A673 (cell line): Measurements from ENCODE around the gene EAPP.

Experiments used
- EZH2 ChIP-seq: fragments of 200-600 bp; sonication (generic); IDR thresholded peaks from 2 replicates; pipeline ENCODE4 v1.6.1; 2017; ENCODE audit warnings: borderline replicate concordance, low read depth, mild to moderate bottlenecking, mixed read lengths, antibody characterized with exemption, low read length; ENCODE audit not compliant: poor library complexity, severe bottlenecking
- TF ChIP-seq, protein P1 (sequence below): fragments of 300-800, 200-600 bp; sonication (generic); conservative IDR thresholded peaks from 2 replicates; pipeline ENCODE4 v1.5.1; 2017; ENCODE audit warnings: low read depth, mild to moderate bottlenecking, antibody characterized with exemption, low read length, moderate library complexity, mixed read lengths

DNA sequence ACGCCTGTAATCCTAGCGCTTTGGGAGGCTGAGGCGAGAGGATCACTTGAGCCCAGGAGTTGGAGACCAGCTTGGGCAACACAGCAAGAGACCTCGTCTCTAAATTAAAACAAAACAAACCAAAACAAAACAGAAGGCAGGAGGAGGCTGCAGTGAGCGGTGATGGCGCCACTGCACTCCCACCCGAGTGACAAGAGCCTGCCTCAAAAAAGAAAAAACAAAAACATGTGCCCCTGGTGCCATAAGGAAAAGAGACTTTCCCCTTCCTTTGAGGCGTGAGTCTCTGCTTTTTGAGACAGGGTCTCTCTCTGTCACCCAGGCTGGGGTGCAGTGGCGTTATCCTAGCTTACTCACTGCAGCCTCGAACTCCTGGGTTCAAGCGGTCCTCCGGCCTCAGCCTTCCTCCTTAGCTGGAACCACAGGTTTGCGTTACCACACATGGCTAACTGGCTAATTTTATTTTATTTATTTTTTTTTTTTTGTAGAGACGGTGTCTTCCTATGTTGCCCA, 9.0 kb upstream of the EAPP start:
- TF ChIP-seq, protein P1, sequence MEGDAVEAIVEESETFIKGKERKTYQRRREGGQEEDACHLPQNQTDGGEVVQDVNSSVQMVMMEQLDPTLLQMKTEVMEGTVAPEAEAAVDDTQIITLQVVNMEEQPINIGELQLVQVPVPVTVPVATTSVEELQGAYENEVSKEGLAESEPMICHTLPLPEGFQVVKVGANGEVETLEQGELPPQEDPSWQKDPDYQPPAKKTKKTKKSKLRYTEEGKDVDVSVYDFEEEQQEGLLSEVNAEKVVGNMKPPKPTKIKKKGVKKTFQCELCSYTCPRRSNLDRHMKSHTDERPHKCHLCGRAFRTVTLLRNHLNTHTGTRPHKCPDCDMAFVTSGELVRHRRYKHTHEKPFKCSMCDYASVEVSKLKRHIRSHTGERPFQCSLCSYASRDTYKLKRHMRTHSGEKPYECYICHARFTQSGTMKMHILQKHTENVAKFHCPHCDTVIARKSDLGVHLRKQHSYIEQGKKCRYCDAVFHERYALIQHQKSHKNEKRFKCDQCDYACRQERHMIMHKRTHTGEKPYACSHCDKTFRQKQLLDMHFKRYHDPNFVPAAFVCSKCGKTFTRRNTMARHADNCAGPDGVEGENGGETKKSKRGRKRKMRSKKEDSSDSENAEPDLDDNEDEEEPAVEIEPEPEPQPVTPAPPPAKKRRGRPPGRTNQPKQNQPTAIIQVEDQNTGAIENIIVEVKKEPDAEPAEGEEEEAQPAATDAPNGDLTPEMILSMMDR, result no peak
- TF ChIP-seq EZH2, result no peak
